RWPE1 (cell line): ENCODE data around the gene RXRA.
A peak's percentile ranks its signal among the peaks of the same experiment; 100 is the strongest.

ENCODE experiments used
- CTCF ChIA-PET: fragments of 350-600 bp; sonication (Branson Sonifier 250); formaldehyde crosslinking; extraction: SDS; loops from one replicate; lab custom pipeline; 2021; lab: Yijun Ruan, JAX
- POLR2A ChIA-PET: fragments of 400-600 bp; formaldehyde crosslinking; extraction: SDS; loops from one replicate; lab custom pipeline; 2020; ENCODE audit warnings: antibody characterized with exemption; ENCODE audit not compliant: low non-redundant PET; lab: Yijun Ruan, JAX
- DNase-seq: peaks from one replicate; pipeline ENCODE4 v3.0.0; 2012; ENCODE audit warnings: low spot score
- H3K27ac ChIP-seq: fragments of 450-650 bp; 2 replicates; pipeline ENCODE4 v1.5.1; 2017
- TF ChIP-seq, protein P1 (sequence below): fragments of 450-650 bp; conservative IDR thresholded peaks from 2 replicates; pipeline ENCODE4 v1.5.1; 2017; ENCODE audit warnings: low read depth, mild to moderate bottlenecking

RXRA gene

DNA sequence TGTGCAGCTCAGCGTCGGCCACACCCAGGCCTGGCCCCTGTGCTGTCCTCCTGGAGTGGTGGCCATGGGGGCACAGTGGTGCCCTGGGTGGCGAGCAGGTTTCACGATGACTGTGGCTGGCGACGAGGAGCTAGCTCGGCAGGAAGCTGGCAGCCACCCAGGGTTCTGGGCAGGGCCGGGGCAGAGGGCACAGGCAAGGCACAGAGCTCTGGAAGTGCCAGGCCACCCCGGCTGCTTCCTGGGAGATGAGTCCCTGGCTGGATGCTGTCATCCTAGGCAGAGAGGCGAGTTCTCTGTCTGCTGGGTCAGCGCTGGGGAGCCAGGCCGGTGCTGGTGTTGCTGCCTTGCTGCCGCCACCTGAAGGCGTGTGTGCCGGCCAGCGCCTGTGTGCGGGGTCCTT, 51.7 kb downstream of the RXRA start:
- H3K27ac ChIP-seq = peak overlapping the region; percentile 99
- ChIA-PET CTCF (interaction anchor here (0.8 to 3.5 kb wide), 6 partner anchors 12 to 207 kb away, joined by 3 to 15 read pairs (median 4); no protein-coding TSS in a partner anchor), POLR2A (interaction anchor here (0.9 to 2.1 kb wide), 4 partner anchors 12 to 62 kb away, joined by 3 to 15 read pairs (median 4); no protein-coding TSS in a partner anchor)
- DNase-seq = no peak
- TF ChIP-seq, protein P1, sequence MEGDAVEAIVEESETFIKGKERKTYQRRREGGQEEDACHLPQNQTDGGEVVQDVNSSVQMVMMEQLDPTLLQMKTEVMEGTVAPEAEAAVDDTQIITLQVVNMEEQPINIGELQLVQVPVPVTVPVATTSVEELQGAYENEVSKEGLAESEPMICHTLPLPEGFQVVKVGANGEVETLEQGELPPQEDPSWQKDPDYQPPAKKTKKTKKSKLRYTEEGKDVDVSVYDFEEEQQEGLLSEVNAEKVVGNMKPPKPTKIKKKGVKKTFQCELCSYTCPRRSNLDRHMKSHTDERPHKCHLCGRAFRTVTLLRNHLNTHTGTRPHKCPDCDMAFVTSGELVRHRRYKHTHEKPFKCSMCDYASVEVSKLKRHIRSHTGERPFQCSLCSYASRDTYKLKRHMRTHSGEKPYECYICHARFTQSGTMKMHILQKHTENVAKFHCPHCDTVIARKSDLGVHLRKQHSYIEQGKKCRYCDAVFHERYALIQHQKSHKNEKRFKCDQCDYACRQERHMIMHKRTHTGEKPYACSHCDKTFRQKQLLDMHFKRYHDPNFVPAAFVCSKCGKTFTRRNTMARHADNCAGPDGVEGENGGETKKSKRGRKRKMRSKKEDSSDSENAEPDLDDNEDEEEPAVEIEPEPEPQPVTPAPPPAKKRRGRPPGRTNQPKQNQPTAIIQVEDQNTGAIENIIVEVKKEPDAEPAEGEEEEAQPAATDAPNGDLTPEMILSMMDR = no peak

DNA sequence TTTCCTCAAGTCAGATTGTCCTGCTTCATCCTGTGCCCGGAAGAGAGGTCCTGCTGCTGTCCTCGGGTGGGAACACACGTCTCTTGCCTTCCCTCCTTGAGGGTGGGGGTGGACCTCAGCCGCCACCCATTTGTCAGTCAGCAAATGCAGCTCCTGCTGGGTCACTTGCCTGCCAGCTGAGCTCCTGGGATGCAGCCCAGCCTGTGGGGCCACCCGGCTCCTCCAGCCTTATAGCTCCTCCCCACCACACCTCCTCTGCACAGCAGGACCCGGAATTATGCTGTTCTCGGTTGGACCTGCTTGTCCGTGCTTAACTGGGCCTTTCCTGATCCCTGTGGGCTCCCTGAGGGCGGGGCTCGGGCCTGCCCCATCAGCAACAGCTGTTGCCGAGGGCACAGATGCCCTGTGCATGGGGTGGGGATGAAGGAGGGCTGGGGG, 52.7 kb downstream of the RXRA start:
- ChIA-PET POLR2A (interaction anchor here (0.9 to 2.1 kb wide), 5 partner anchors 13 to 61 kb away, joined by 3 to 15 read pairs (median 4); no protein-coding TSS in a partner anchor), CTCF (interaction anchor here (0.5 to 3.5 kb wide), 7 partner anchors 13 to 208 kb away, joined by 3 to 15 read pairs (median 4); no protein-coding TSS in a partner anchor)
- TF ChIP-seq, protein P1 = no peak
- H3K27ac ChIP-seq = peak overlapping the region; percentile 99
- peak; percentile 91 for DNase-seq

DNA sequence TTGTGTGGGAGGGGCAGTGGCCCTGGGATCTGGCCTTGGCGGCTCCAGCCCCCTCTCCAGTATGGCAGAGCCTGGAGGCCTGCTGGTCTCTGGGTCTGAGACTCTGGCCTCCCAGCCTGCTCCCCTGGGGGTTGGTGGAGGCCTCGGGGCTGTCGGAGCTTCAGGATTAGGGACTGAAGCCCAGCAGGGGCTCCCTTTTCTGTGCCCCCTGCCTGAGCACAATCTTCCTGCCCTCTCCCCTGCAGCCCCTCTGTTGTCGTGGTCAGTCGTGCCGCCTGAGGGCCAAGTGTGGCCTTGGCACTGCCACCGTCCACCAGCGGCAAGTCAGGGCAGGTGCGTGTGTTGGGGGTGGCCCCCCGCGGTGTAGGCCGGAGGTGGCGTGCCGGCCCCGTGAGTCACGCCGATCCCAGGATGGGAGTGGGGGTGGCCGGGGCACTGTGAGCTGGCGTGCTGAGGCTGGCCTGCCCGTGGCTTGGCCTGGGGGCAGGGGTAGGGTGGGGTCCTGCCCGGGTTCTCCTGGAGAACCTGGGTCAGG, 53.6 kb downstream of the RXRA start:
- H3K27ac ChIP-seq = peak overlapping the region; percentile 99
- DNase-seq = peak; percentile 100
- CTCF ChIA-PET = interaction anchor here (0.6 to 3.5 kb wide), 8 partner anchors 14 to 209 kb away, joined by 3 to 15 read pairs (median 4); no protein-coding TSS in a partner anchor
- TF ChIP-seq, protein P1 = no peak
- POLR2A ChIA-PET = interaction anchor here (0.5 to 1.0 kb wide), 3 partner anchors 14 to 31 kb away, joined by 3 to 4 read pairs (median 3); no protein-coding TSS in a partner anchor

DNA sequence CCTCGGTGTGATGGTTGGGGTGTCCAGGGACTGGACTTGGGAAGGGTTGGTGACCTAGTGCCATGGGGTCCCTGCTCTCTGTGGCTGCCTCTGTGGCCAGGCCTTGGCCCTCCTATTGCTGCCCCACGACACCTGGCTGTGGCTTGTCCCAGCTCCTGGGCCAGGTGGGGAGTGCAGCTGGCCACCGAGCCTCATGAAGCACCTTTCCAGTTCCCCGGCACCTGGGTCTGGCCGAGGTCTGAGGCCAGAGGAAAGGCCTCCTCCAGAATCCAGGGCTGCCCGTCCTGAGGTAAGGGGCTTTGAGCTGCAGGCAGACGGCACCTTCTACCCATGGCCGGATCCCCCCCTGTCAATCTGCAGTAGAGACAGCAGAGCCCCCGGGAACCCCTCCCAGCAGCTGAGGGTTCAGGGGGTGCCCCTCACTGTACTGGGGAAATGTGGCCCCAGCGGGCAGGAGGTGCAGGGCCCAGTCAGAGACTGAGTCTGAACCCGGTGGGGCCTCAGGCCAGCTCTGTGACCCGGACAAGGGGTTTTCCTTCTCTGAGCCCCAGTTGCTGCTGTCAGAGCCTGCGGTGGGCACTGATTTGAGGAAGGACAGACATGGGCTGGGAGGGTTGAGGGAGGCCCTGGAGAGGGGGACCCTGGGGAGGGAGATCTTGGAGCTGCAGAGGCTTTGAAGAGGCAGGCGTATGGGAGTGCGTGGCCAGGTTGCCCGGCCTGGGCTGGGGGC, 54.5 kb downstream of the RXRA start:
- H3K27ac ChIP-seq = peak overlapping the region; percentile 99
- DNase-seq = no peak
- POLR2A ChIA-PET = interaction anchor here (1.0 kb wide), 1 partner anchor 14 kb away, joined by 3 read pairs; no protein-coding TSS in a partner anchor
- TF ChIP-seq, protein P1 = no peak
- CTCF ChIA-PET = interaction anchor here (0.6 to 3.5 kb wide), 6 partner anchors 19 to 211 kb away, joined by 3 to 14 read pairs (median 4); no protein-coding TSS in a partner anchor

DNA sequence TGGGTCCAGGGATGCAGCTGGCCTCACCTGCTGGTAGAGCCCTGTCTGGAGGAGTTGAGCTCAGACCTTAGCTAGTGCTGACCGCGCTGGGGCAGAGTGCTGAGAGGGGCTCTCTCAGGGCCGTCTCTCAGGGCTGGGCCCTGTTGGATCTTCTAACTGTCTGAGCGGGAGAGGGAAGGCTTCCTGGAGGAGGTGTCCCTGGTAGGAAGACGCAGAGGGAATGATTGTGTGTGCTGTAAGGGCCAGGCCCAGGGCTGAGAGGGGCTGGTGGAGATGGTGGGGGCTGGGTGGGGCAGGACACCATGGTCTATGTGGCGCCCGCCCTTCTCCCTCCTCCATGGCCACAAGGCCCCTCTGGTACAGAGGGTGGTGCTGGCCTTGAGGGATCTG, 55.0 kb downstream of the RXRA start:
- DNase-seq = no peak
- POLR2A ChIA-PET = no interaction called here
- H3K27ac ChIP-seq = peak overlapping the region; percentile 99
- TF ChIP-seq, protein P1 = no peak
- CTCF ChIA-PET = interaction anchor here (0.9 to 3.5 kb wide), 3 partner anchors 58 to 211 kb away, joined by 3 to 14 read pairs (median 3); no protein-coding TSS in a partner anchor
